ENCODE data around the gene CPXM2. TPM values are rescaled to one million over a fixed set of nuclear protein-coding genes. Genes with fewer than 3 reads are reported as not detected.

Gene CPXM2
- total and polyA plus RNA-seq, 9 of the 15 experiments (the other 6 are each of a cell fraction or from before 2014, with no cell fraction given) = not detected

- POLR2A ChIA-PET = no interaction called here
- ATAC-seq (no peak), DNase-seq (ENCODE audit: extremely low read depth in 1 of 4, low spot score in 3 of 4) (no peak), FAIRE-seq (no peak)
- peaks cover 0 to 7% of the 10 kb centered on the region in 2 experiments; a peak in 1 of 5 replicates for H3K27me3 ChIP-seq (ENCODE audit: control insufficient read depth in 2 of 2, insufficient read depth in 2 of 2, low read length in 2 of 2)
- H3K36me3 ChIP-seq (ENCODE audit: control insufficient read depth, insufficient read depth, low read length) = no peaks in the 10 kb centered on the region
- no peak for TF ChIP-seq ZBTB33 (CRISPR knock-in tag; IDR thresholded peaks at IDR 0.05)
- no peak for TF ChIP-seq TCFL5 (CRISPR knock-in tag; conservative IDR thresholded peaks at IDR 0.05)
- no peak for TF ChIP-seq SUPT5H (IDR thresholded peaks at IDR 0.05)
- no peak for TF ChIP-seq ARHGAP35 (IDR thresholded peaks at IDR 0.05; ENCODE audit: partially characterized antibody)
- TF ChIP-seq EP300 (IDR thresholded peaks at IDR 0.05; ENCODE audit: low read length) = no peak
- peak; percentile 57 for TF ChIP-seq NFIC (IDR thresholded peaks at IDR 0.05)
- no peak for TF ChIP-seq FOXJ2 (tag; IDR thresholded peaks at IDR 0.05)
- no TSS peak for BruUV-seq (replicated peaks)
- H3K4me1 ChIP-seq (replicated peaks in 1 of 2; ENCODE audit: control insufficient read depth in 2 of 2, insufficient read depth in 2 of 2, low read length in 2 of 2) = no peaks in the 10 kb centered on the region
- H3K9ac ChIP-seq (ENCODE audit: insufficient read depth in 1 of 2, low read depth in 2 of 2, low read length in 2 of 2) = no peak overlapping the region
- no peaks in the 10 kb centered on the region for H4K20me1 ChIP-seq (replicated peaks; ENCODE audit: control insufficient read depth, insufficient read depth, low read length)
- CTCF ChIA-PET (ENCODE audit: low intra/inter-chr PET ratio) = no interaction called here
- 0% methylated on average over 2 of the region's 5 CpGs for WGBS (ENCODE audit: insufficient coverage, low coverage, missing lambda C conversion rate)
- no peaks in the 10 kb centered on the region for H3K79me2 ChIP-seq (ENCODE audit: control insufficient read depth, insufficient read depth, low read length)
- no peak overlapping the region for H3K4me3 ChIP-seq
- in situ Hi-C loops (cut with MboI) = no loop called here
- H3K9me3 ChIP-seq (replicated peaks; ENCODE audit: control insufficient read depth, insufficient read depth, low read depth, low read length) = no peaks in the 10 kb centered on the region
- no peak overlapping the region for H3K4me2 ChIP-seq (ENCODE audit: insufficient read depth, low read length)
- no peak overlapping the region for H3K27ac ChIP-seq (ENCODE audit: extremely low read depth, low read depth, low read length)
- no peak overlapping the region for H2AFZ ChIP-seq (ENCODE audit: low read depth, low read length)
- no peaks in the 10 kb centered on the region for H3K9me1 ChIP-seq (ENCODE audit: control insufficient read depth, insufficient read depth, low read length)
- intact Hi-C loops (cut with micrococcal nuclease) = no loop called here
Measured at GRCh38 chr10:123788981-123789380, 102.6 kb downstream of the CPXM2 start.

Measured in K562 (cell line).